Measurements from ENCODE around the gene EPHX1.

The EPHX1 gene

DNA sequence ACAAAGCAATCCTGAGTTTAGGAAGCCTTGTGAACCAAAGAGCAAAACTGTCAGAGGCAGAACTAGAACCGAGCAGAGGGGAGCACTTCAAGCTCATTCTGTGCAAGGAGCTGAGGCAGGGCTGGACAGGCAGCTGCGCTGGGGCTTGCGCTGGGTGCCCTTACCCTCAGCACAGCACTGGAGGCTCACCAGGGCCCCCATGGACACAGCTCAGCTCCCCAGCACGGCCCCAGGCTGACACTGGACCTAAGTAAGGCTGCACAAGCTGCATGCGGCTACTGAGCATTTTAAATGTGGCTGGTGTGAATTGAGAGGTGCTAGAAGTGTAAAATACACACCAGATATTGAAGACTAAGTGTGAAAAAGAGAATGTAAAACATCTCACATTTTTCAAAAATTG lies 50.2 kb downstream of the EPHX1 start:
- Histone ChIP-seq H3K4me2 (ENCODE audit: low read length) (no peak overlapping the region), H3K9ac (ENCODE audit: low read length) (no peak overlapping the region), H2AFZ (ENCODE audit: low read depth, low read length) (no peak overlapping the region), H3K27ac (ENCODE audit: low read length) (no peak overlapping the region), H3K4me1 (ENCODE audit: low read length) (no peaks in the 10 kb centered on the region), H3K4me3 (ENCODE audit: low read length) (no peak overlapping the region), H3K9me3 (ENCODE audit: insufficient read depth, low read length) (no peaks in the 10 kb centered on the region), H3K79me2 (ENCODE audit: low read length) (no peaks in the 10 kb centered on the region), H4K20me1 (ENCODE audit: insufficient read depth, low read length) (no peaks in the 10 kb centered on the region), H3K36me3 (replicated peaks; ENCODE audit: low read depth, low read length) (peaks cover 40% of the 10 kb centered on the region), H3K27me3 (ENCODE audit: low read depth, low read length) (no peaks in the 10 kb centered on the region)
- no peak for TF ChIP-seq CTCF (IDR thresholded peaks at IDR 0.05; ENCODE audit: low read depth, low read length)
- TF ChIP-seq EZH2phosphoT487 (IDR thresholded peaks at IDR 0.05; ENCODE audit: low read depth): no peak

DNA sequence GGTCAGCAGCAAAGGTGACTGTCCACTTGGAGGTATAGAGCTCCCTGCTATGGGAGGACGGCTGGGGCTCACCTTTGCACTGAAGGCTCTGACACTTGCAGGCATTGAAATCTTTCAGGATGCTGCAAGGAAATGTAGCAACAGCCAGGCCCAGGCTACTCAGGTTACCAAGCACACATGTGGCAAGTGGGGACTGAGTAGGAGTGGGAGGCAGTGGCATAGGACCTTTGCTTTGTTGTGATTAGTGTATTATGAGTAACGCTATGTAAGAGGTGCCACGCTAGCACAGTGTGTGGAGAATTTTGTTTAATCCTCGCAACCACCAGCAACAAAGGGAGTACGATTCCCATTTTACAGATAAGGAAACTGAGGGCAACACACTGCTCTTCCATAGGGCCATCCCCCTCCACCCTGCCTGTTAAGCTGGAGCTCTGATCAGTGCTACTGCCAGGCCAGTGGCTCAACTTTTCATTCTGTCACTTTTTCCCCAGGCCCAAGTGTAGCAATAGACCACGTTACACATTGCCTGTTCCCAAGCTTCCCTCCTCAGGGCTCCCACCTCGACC lies 51.0 kb downstream of the EPHX1 start:
- Histone ChIP-seq H3K27me3 (ENCODE audit: low read depth, low read length) (no peaks in the 10 kb centered on the region), H3K4me1 (ENCODE audit: low read length) (peaks cover 3% of the 10 kb centered on the region), H4K20me1 (ENCODE audit: insufficient read depth, low read length) (no peaks in the 10 kb centered on the region), H3K9ac (ENCODE audit: low read length) (no peak overlapping the region), H2AFZ (ENCODE audit: low read depth, low read length) (no peak overlapping the region), H3K36me3 (replicated peaks; ENCODE audit: low read depth, low read length) (peaks cover 42% of the 10 kb centered on the region), H3K79me2 (ENCODE audit: low read length) (no peaks in the 10 kb centered on the region), H3K4me2 (ENCODE audit: low read length) (no peak overlapping the region), H3K4me3 (ENCODE audit: low read length) (no peak overlapping the region), H3K9me3 (ENCODE audit: insufficient read depth, low read length) (no peaks in the 10 kb centered on the region), H3K27ac (ENCODE audit: low read length) (no peak overlapping the region)
- TF ChIP-seq EZH2phosphoT487 (IDR thresholded peaks at IDR 0.05; ENCODE audit: low read depth) (no peak), CTCF (IDR thresholded peaks at IDR 0.05; ENCODE audit: low read depth, low read length) (no peak)

DNA sequence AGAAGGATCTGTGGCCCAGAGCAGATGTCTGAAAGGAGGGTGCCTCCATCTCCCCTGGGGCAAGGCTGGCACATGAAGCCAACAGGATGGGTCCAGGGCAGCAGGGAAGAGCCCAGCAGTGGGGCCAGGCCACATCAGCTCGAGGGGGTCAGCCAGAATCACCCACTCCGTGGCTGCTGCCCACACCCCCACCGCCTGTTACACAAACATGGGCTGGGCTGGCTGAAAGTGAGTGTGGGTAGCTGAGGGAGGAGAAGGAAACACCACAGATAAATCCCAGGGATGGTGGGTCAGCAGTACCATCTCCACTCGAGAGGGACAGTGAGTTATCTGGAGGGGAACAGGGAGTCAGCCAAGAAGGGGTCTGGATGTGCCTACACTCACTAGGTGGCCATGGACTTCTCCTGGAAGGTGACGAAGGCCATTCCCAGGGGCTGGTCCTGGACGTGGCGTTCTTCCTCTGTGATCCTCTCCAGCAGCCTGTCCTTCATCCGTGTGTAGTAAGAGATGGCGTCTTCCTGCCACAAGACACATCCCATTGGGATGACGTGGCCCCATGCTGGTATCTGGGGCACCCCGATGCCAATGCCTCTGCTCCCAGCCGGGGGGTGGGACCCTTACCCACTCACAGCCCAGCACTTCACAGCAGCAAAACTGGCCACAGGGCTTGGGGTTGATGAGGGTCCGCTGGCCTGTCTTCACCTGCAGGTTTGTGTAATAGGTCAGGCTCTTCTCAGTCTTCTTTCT lies 52.1 kb downstream of the EPHX1 start:
- Histone ChIP-seq H3K4me1 (ENCODE audit: low read length) (peaks cover 9% of the 10 kb centered on the region), H3K27ac (ENCODE audit: low read length) (no peak overlapping the region), H3K27me3 (ENCODE audit: low read depth, low read length) (no peaks in the 10 kb centered on the region), H3K9ac (ENCODE audit: low read length) (no peak overlapping the region), H3K4me2 (ENCODE audit: low read length) (no peak overlapping the region), H3K79me2 (ENCODE audit: low read length) (no peaks in the 10 kb centered on the region), H3K4me3 (ENCODE audit: low read length) (no peak overlapping the region), H4K20me1 (ENCODE audit: insufficient read depth, low read length) (no peaks in the 10 kb centered on the region), H2AFZ (ENCODE audit: low read depth, low read length) (no peak overlapping the region), H3K36me3 (replicated peaks; ENCODE audit: low read depth, low read length) (peaks cover 35% of the 10 kb centered on the region), H3K9me3 (ENCODE audit: insufficient read depth, low read length) (no peaks in the 10 kb centered on the region)
- TF ChIP-seq EZH2phosphoT487 (IDR thresholded peaks at IDR 0.05; ENCODE audit: low read depth): no peak
- TF ChIP-seq CTCF (IDR thresholded peaks at IDR 0.05; ENCODE audit: low read depth, low read length): no peak

DNA sequence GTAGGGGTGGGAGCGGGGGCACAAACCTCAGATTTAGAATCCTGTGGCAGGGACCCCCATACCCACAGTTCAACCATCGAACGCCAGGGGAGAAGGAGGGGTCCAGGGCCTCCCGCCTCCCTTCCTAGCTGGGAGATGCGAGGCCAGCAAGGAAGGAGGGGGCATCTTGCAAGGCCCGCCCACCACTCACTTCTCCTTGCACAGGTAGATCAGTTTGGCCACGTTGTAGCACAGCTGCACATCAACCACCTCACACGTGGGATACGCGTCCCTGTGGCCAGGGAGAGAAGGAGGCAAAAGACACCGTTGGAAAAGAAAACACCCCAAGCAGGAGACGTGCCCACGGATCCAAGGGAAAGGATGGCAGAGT lies 52.6 kb downstream of the EPHX1 start:
- Histone ChIP-seq H3K36me3 (replicated peaks; ENCODE audit: low read depth, low read length) (peaks cover 35% of the 10 kb centered on the region), H3K79me2 (ENCODE audit: low read length) (no peaks in the 10 kb centered on the region), H4K20me1 (ENCODE audit: insufficient read depth, low read length) (no peaks in the 10 kb centered on the region), H3K4me2 (ENCODE audit: low read length) (no peak overlapping the region), H3K27ac (ENCODE audit: low read length) (no peak overlapping the region), H3K4me1 (ENCODE audit: low read length) (peaks cover 9% of the 10 kb centered on the region), H3K9me3 (ENCODE audit: insufficient read depth, low read length) (no peaks in the 10 kb centered on the region), H3K9ac (ENCODE audit: low read length) (no peak overlapping the region), H2AFZ (ENCODE audit: low read depth, low read length) (no peak overlapping the region), H3K27me3 (ENCODE audit: low read depth, low read length) (no peaks in the 10 kb centered on the region), H3K4me3 (ENCODE audit: low read length) (no peak overlapping the region)
- TF ChIP-seq CTCF (IDR thresholded peaks at IDR 0.05; ENCODE audit: low read depth, low read length) (no peak), EZH2phosphoT487 (IDR thresholded peaks at IDR 0.05; ENCODE audit: low read depth) (no peak)

All from OCI-LY3 (cell line).